ENCODE results near the gene C18orf63.

Gene C18orf63

GRCh38 chr18:74271635-74272034 is 44.0 kb upstream of the C18orf63 start:
- H3K79me2 ChIP-seq (ENCODE audit: insufficient read depth, low read length): no peaks in the 10 kb centered on the region
- H3K9me2 ChIP-seq (replicated peaks; ENCODE audit: insufficient read depth, low read length): no peaks in the 10 kb centered on the region
- no peak overlapping the region for H3K27ac ChIP-seq (ENCODE audit: low read depth, low read length)
- no peaks in the 10 kb centered on the region for H3K9me3 ChIP-seq (ENCODE audit: insufficient read depth, low read length)
- H2AFZ ChIP-seq (ENCODE audit: low read depth, low read length, severe bottlenecking): no peak overlapping the region
- no peak overlapping the region for H3K4me2 ChIP-seq (ENCODE audit: low read depth, low read length, poor library complexity, severe bottlenecking)
- H3F3A ChIP-seq (ENCODE audit: insufficient read depth): no peaks in the 10 kb centered on the region
- H3K36me3 ChIP-seq (ENCODE audit: low read length): no peaks in the 10 kb centered on the region
- TF ChIP-seq, protein P1, sequence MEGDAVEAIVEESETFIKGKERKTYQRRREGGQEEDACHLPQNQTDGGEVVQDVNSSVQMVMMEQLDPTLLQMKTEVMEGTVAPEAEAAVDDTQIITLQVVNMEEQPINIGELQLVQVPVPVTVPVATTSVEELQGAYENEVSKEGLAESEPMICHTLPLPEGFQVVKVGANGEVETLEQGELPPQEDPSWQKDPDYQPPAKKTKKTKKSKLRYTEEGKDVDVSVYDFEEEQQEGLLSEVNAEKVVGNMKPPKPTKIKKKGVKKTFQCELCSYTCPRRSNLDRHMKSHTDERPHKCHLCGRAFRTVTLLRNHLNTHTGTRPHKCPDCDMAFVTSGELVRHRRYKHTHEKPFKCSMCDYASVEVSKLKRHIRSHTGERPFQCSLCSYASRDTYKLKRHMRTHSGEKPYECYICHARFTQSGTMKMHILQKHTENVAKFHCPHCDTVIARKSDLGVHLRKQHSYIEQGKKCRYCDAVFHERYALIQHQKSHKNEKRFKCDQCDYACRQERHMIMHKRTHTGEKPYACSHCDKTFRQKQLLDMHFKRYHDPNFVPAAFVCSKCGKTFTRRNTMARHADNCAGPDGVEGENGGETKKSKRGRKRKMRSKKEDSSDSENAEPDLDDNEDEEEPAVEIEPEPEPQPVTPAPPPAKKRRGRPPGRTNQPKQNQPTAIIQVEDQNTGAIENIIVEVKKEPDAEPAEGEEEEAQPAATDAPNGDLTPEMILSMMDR (IDR thresholded peaks at IDR 0.05; ENCODE audit: insufficient read depth, low read length, poor library complexity, severe bottlenecking): no peak
- TF ChIP-seq EZH2phosphoT487 (conservative IDR thresholded peaks at IDR 0.05; ENCODE audit: low read length): no peak
- H3K9ac ChIP-seq (ENCODE audit: low read length): no peak overlapping the region
- H3K4me3 ChIP-seq (ENCODE audit: insufficient read depth, low read length, poor library complexity, severe bottlenecking): no peak overlapping the region
- no peaks in the 10 kb centered on the region for H4K20me1 ChIP-seq (ENCODE audit: low read depth, low read length)
- no peaks in the 10 kb centered on the region for H3K27me3 ChIP-seq (ENCODE audit: low read length)

DNA sequence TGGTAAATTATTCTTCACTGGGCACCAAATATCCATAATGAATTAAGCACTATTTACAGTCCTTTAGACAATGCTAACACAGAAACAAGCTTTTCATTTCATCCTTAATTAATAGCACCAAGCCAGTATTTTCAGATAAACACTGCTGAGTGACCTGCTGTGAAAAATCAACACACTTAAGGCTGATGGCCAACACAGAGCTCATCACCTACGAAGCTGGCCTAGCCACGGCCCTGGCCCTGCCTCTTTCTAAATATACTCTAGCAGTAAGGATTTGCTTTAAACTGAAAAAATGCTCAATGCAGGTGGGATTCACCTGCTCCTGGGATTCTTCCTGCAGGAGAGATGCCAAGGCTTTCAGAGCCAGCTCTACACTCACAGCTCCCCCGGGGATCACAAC is 42.2 kb upstream of the C18orf63 start:
- no peaks in the 10 kb centered on the region for H4K20me1 ChIP-seq (ENCODE audit: low read depth, low read length)
- H3K27ac ChIP-seq (ENCODE audit: low read depth, low read length): no peak overlapping the region
- no peaks in the 10 kb centered on the region for H3K9me3 ChIP-seq (ENCODE audit: insufficient read depth, low read length)
- H3K4me2 ChIP-seq (ENCODE audit: low read depth, low read length, poor library complexity, severe bottlenecking): no peak overlapping the region
- H3K79me2 ChIP-seq (ENCODE audit: insufficient read depth, low read length): peaks cover 2% of the 10 kb centered on the region; the same call in 1 of the 2 replicates
- H3K9me2 ChIP-seq (replicated peaks; ENCODE audit: insufficient read depth, low read length): no peaks in the 10 kb centered on the region
- no peak for TF ChIP-seq EZH2phosphoT487 (conservative IDR thresholded peaks at IDR 0.05; ENCODE audit: low read length)
- TF ChIP-seq, protein P1 (IDR thresholded peaks at IDR 0.05; ENCODE audit: insufficient read depth, low read length, poor library complexity, severe bottlenecking): no peak
- no peaks in the 10 kb centered on the region for H3K27me3 ChIP-seq (ENCODE audit: low read length)
- H3K4me3 ChIP-seq (ENCODE audit: insufficient read depth, low read length, poor library complexity, severe bottlenecking): no peak overlapping the region
- no peak overlapping the region for H2AFZ ChIP-seq (ENCODE audit: low read depth, low read length, severe bottlenecking)
- H3K9ac ChIP-seq (ENCODE audit: low read length): no peak overlapping the region
- H3K36me3 ChIP-seq (ENCODE audit: low read length): no peaks in the 10 kb centered on the region
- no peaks in the 10 kb centered on the region for H3F3A ChIP-seq (ENCODE audit: insufficient read depth)

- no peaks in the 10 kb centered on the region for H4K20me1 ChIP-seq (ENCODE audit: low read depth, low read length)
- no peak overlapping the region for H3K27ac ChIP-seq (ENCODE audit: low read depth, low read length)
- H3K9me2 ChIP-seq (replicated peaks; ENCODE audit: insufficient read depth, low read length): no peaks in the 10 kb centered on the region
- H3K9me3 ChIP-seq (ENCODE audit: insufficient read depth, low read length): no peaks in the 10 kb centered on the region
- H3K79me2 ChIP-seq (ENCODE audit: insufficient read depth, low read length): peaks cover 3% of the 10 kb centered on the region; the same call in 1 of the 2 replicates
- no peak overlapping the region for H3K9ac ChIP-seq (ENCODE audit: low read length)
- no peaks in the 10 kb centered on the region for H3K36me3 ChIP-seq (ENCODE audit: low read length)
- H3K4me2 ChIP-seq (ENCODE audit: low read depth, low read length, poor library complexity, severe bottlenecking): no peak overlapping the region
- H3K27me3 ChIP-seq (ENCODE audit: low read length): no peaks in the 10 kb centered on the region
- no peak for TF ChIP-seq EZH2phosphoT487 (conservative IDR thresholded peaks at IDR 0.05; ENCODE audit: low read length)
- TF ChIP-seq, protein P1 (IDR thresholded peaks at IDR 0.05; ENCODE audit: insufficient read depth, low read length, poor library complexity, severe bottlenecking): no peak
- H2AFZ ChIP-seq (ENCODE audit: low read depth, low read length, severe bottlenecking): no peak overlapping the region
- H3K4me3 ChIP-seq (ENCODE audit: insufficient read depth, low read length, poor library complexity, severe bottlenecking): no peak overlapping the region
- H3F3A ChIP-seq (ENCODE audit: insufficient read depth): no peaks in the 10 kb centered on the region
These were observed 40.9 kb upstream of the C18orf63 start for GRCh38 chr18:74274700-74275099.

Data from SU-DHL-6 (cell line).